GM12892 (cell line): ENCODE data around the gene MT1M.

Source experiments
- DNase-seq: peaks from one replicate; pipeline ENCODE4 v3.0.0; 2011; ENCODE audit not compliant: insufficient read length
- FAIRE-seq: peaks from 2 replicates; lab custom pipeline; 2011; peaks lifted over from hg19 to GRCh38; lab: Jason Lieb, UNC
- POLR2A ChIP-seq: IDR thresholded peaks from 2 replicates; pipeline ENCODE4 v1.6.1; 2011; ENCODE audit warnings: low read depth, low read length, control low read depth
- POLR2AphosphoS5 ChIP-seq: IDR thresholded peaks from 2 replicates; pipeline ENCODE4 v1.6.1; 2011; ENCODE audit warnings: low read depth, low read length, control low read depth
- TAF1 ChIP-seq: IDR thresholded peaks from 2 replicates; pipeline ENCODE4 v1.6.1; 2011; ENCODE audit warnings: low read depth, mild to moderate bottlenecking, control low read depth, low read length, borderline replicate concordance

MT1M gene

GRCh38 chr16:56634715-56635440 lies 2.4 kb downstream of the MT1M start:
- FAIRE-seq = no peak

GRCh38 chr16:56635441-56635967 lies 3.0 kb downstream of the MT1M start:
- TF ChIP-seq POLR2A (no peak), POLR2AphosphoS5 (no peak), TAF1 (no peak)
- no peak for FAIRE-seq

More at GRCh38 chr16:56634715-56635440, 2.4 kb downstream of the MT1M start:
- TF ChIP-seq POLR2AphosphoS5 (no peak), POLR2A (no peak), TAF1 (no peak)
- DNase-seq = no peak

GRCh38 chr16:56636616-56637413 lies 4.4 kb downstream of the MT1M start:
- no peak for DNase-seq
- FAIRE-seq = no peak
- no peak for TF ChIP-seq POLR2AphosphoS5
- no peak for TF ChIP-seq POLR2A
- no peak for TF ChIP-seq TAF1

More at GRCh38 chr16:56635441-56635967, 3.0 kb downstream of the MT1M start:
- no peak for DNase-seq

DNA sequence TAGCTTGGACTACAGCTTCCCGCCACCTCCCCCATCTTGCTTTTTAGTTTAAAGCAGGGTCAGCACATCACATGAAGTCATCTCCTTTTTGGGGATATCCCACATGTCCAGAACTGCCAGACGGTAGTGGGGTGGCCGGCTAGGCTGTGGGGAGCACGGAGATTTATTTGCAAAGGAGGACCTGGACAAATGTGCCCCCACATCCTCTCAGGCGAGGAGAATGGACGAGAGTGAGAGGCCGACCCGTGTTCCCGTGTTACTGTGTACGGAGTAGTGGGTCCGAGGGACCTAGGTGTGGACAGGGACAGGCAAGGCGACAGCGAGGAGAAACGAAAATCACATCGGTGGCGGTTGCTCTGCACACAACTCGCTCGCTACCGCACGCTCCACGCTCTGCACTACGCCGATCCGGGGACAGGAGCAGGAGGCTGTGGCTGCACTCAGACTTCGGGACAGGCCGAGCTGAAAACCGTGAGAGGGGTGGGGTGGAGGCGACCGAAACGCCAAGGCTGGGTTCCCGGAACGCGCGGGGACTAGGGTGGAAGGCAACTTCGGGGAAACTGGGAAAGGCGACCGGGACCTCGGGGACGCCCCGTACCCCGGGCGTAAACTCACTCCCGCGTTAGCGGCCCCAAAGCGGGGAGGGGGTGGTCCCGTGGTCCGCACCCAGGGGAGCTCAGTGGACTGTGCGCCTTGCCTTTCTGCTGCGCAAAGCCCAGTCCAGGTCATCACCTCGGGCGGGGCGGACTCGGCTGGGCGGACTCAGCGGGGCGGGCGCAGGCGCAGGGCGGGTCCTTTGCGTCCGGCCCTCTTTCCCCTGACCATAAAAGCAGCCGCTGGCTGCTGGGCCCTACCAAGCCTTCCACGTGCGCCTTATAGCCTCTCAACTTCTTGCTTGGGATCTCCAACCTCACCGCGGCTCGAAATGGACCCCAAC lies 5.6 kb downstream of the MT1M start, which contains the start of gene MT1A:
Gene MT1A (plus strand): TSS at position 853 of the 937 bp plus-strand sequence. CDS start 73 bp downstream, at position 926.
- no peak for DNase-seq
- no peak for FAIRE-seq
- no peak for TF ChIP-seq POLR2A
- no peak for TF ChIP-seq TAF1
- TF ChIP-seq POLR2AphosphoS5 = no peak

GRCh38 chr16:56639045-56639444 lies 6.6 kb downstream of the MT1M start:
- TF ChIP-seq POLR2AphosphoS5 = no peak
- TF ChIP-seq POLR2A = no peak
- no peak for TF ChIP-seq TAF1
- FAIRE-seq (no peak), DNase-seq (no peak)

DNA sequence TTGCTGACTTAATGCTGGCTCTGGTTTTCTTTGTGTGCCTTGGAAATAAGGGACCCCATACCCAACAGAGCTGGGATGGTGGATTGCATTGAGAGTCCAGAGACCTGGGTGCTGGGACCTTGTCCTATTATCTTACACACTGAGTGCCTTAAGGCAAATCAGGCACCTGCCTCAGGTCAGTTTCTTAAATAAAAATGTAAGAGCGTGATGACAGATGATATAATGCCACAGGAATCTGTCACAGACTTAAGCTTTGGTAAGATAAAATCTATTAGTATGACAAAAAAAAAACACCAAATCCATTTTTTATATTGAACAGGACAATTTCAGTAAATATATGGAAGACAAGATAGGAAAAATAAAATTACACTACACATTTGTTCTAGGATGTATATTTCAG lies 7.6 kb downstream of the MT1M start:
- TF ChIP-seq POLR2A (no peak), POLR2AphosphoS5 (no peak), TAF1 (no peak)

GRCh38 chr16:56641166-56641565 lies 8.7 kb downstream of the MT1M start:
- no peak for TF ChIP-seq POLR2AphosphoS5
- TF ChIP-seq POLR2A = no peak
- no peak for TF ChIP-seq TAF1
- no peak for FAIRE-seq
- no peak for DNase-seq

More for the DNA sequence above, 7.6 kb downstream of the MT1M start:
- FAIRE-seq = no peak
- no peak for DNase-seq

DNA sequence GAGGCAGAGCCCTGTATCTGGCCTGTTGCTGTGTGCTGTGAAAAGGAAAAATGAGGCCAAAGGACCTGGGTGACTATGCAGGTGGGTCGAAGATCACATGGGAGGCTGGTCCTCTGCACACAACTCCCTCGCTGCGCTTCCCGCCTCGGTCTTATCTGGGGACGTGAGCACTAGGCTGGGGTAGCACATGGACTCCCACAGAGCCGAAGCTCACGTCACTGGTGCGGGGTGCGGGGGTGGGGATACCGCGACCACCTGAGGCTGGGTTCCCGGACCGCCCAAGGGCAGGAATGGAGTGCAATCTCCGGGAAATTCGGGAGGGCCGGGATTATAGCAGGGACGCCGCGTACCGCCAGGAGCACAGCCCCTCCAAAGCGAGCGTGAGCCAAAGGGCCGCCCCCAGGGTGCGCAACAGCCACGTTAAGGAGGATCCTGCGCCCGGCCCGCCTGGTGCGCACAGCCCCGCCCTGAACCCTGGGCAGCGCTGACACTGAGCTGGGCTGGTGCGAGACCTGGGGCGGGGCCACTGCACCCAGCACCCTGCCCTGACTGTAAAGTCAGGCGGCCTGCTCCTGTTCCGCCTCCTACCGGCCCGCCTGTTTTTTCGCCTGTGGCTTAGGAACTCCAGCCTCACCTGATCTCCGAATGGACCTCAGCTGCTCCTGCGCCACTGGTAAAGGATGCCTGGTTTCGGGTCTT lies 10.8 kb downstream of the MT1M start:
- no peak for DNase-seq
- FAIRE-seq = no peak
- TF ChIP-seq POLR2AphosphoS5 = no peak
- TF ChIP-seq POLR2A = no peak
- TF ChIP-seq TAF1 = no peak

GRCh38 chr16:56643833-56644232 lies 11.4 kb downstream of the MT1M start:
- DNase-seq (no peak), FAIRE-seq (no peak)
- TF ChIP-seq POLR2AphosphoS5 = no peak
- TF ChIP-seq POLR2A = no peak
- TF ChIP-seq TAF1 = no peak

GRCh38 chr16:56645311-56645710 lies 12.9 kb downstream of the MT1M start:
- FAIRE-seq (no peak), DNase-seq (no peak)
- TF ChIP-seq TAF1 (no peak), POLR2A (no peak), POLR2AphosphoS5 (no peak)
